Measurements from ENCODE around the gene ATL2.

- TF ChIP-seq CTCF (conservative IDR thresholded peaks at IDR 0.05; ENCODE audit: low read length) (no peak), EZH2phosphoT487 (IDR thresholded peaks at IDR 0.05; ENCODE audit: borderline replicate concordance) (no peak)
Measured at GRCh38 chr2:38281095-38281742, 95.9 kb downstream of the ATL2 start.
